ENCODE results near the gene ADAMTSL3. TPM values are rescaled to one million over a fixed set of nuclear protein-coding genes. Genes with fewer than 3 reads are reported as not detected.

The ADAMTSL3 gene
- total RNA-seq, 1 experiment from 2014 or later = 1.8 TPM

GRCh38 chr15:83844742-83845141 is 190.8 kb downstream of the ADAMTSL3 start:
- no peak overlapping the region for H3K27ac Mint-ChIP-seq
- H3K4me1 Mint-ChIP-seq = peaks cover 4% of the 10 kb centered on the region
- ChIA-PET CTCF (no interaction called here), POLR2A (no interaction called here)
- ATAC-seq (no peak), DNase-seq (ENCODE audit: low spot score) (no peak)
- no peak for TF ChIP-seq ESRRA (CRISPR knock-in tag; IDR thresholded peaks at IDR 0.05; ENCODE audit: borderline replicate concordance)
- no peak for TF ChIP-seq NFE2L1 (CRISPR knock-in tag; IDR thresholded peaks at IDR 0.05)
- TF ChIP-seq HMGA2 (CRISPR knock-in tag; IDR thresholded peaks at IDR 0.05) = no peak
- TF ChIP-seq, protein P1, sequence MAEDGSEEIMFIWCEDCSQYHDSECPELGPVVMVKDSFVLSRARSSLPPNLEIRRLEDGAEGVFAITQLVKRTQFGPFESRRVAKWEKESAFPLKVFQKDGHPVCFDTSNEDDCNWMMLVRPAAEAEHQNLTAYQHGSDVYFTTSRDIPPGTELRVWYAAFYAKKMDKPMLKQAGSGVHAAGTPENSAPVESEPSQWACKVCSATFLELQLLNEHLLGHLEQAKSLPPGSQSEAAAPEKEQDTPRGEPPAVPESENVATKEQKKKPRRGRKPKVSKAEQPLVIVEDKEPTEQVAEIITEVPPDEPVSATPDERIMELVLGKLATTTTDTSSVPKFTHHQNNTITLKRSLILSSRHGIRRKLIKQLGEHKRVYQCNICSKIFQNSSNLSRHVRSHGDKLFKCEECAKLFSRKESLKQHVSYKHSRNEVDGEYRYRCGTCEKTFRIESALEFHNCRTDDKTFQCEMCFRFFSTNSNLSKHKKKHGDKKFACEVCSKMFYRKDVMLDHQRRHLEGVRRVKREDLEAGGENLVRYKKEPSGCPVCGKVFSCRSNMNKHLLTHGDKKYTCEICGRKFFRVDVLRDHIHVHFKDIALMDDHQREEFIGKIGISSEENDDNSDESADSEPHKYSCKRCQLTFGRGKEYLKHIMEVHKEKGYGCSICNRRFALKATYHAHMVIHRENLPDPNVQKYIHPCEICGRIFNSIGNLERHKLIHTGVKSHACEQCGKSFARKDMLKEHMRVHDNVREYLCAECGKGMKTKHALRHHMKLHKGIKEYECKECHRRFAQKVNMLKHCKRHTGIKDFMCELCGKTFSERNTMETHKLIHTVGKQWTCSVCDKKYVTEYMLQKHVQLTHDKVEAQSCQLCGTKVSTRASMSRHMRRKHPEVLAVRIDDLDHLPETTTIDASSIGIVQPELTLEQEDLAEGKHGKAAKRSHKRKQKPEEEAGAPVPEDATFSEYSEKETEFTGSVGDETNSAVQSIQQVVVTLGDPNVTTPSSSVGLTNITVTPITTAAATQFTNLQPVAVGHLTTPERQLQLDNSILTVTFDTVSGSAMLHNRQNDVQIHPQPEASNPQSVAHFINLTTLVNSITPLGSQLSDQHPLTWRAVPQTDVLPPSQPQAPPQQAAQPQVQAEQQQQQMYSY (CRISPR knock-in tag; IDR thresholded peaks at IDR 0.05) = no peak
- TF ChIP-seq, protein P2, sequence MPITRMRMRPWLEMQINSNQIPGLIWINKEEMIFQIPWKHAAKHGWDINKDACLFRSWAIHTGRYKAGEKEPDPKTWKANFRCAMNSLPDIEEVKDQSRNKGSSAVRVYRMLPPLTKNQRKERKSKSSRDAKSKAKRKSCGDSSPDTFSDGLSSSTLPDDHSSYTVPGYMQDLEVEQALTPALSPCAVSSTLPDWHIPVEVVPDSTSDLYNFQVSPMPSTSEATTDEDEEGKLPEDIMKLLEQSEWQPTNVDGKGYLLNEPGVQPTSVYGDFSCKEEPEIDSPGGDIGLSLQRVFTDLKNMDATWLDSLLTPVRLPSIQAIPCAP (CRISPR knock-in tag; IDR thresholded peaks at IDR 0.05) = no peak
- TF ChIP-seq SMAD4 (CRISPR knock-in tag; IDR thresholded peaks at IDR 0.05) = no peak
- TF ChIP-seq TEAD1 (CRISPR knock-in tag; IDR thresholded peaks at IDR 0.05) = no peak
- TF ChIP-seq, protein P3, sequence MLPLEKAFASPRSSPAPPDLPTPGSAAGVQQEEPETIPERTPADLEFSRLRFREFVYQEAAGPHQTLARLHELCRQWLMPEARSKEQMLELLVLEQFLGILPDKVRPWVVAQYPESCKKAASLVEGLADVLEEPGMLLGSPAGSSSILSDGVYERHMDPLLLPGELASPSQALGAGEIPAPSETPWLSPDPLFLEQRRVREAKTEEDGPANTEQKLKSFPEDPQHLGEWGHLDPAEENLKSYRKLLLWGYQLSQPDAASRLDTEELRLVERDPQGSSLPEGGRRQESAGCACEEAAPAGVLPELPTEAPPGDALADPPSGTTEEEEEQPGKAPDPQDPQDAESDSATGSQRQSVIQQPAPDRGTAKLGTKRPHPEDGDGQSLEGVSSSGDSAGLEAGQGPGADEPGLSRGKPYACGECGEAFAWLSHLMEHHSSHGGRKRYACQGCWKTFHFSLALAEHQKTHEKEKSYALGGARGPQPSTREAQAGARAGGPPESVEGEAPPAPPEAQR (CRISPR knock-in tag; IDR thresholded peaks at IDR 0.05) = no peak
- no peak for TF ChIP-seq GABPB1 (CRISPR knock-in tag; IDR thresholded peaks at IDR 0.05)
- no peak for TF ChIP-seq NR3C1 (CRISPR knock-in tag; conservative IDR thresholded peaks at IDR 0.05; ENCODE audit: low read depth)
- no peak for TF ChIP-seq NR1H2 (CRISPR knock-in tag; IDR thresholded peaks at IDR 0.05)
- TF ChIP-seq, protein P4, sequence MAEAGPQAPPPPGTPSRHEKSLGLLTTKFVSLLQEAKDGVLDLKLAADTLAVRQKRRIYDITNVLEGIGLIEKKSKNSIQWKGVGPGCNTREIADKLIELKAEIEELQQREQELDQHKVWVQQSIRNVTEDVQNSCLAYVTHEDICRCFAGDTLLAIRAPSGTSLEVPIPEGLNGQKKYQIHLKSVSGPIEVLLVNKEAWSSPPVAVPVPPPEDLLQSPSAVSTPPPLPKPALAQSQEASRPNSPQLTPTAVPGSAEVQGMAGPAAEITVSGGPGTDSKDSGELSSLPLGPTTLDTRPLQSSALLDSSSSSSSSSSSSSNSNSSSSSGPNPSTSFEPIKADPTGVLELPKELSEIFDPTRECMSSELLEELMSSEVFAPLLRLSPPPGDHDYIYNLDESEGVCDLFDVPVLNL (CRISPR knock-in tag; IDR thresholded peaks at IDR 0.05; ENCODE audit: borderline replicate concordance, low read depth) = no peak
- TF ChIP-seq ZNF423 (CRISPR knock-in tag; IDR thresholded peaks at IDR 0.05) = no peak
- TF ChIP-seq SMAD3 (CRISPR knock-in tag; IDR thresholded peaks at IDR 0.05; ENCODE audit: borderline replicate concordance) = no peak
- TF ChIP-seq ZNF121 (CRISPR knock-in tag; IDR thresholded peaks at IDR 0.05) = no peak
- no peak for TF ChIP-seq FOXP1 (CRISPR knock-in tag; IDR thresholded peaks at IDR 0.05; ENCODE audit: borderline replicate concordance)
- TF ChIP-seq ZMAT4 (CRISPR knock-in tag; IDR thresholded peaks at IDR 0.05) = no peak
- no peak for TF ChIP-seq ZNF671 (CRISPR knock-in tag; IDR thresholded peaks at IDR 0.05)
- no peak for TF ChIP-seq ZBTB43 (CRISPR knock-in tag; IDR thresholded peaks at IDR 0.05)
- TF ChIP-seq, protein P5, sequence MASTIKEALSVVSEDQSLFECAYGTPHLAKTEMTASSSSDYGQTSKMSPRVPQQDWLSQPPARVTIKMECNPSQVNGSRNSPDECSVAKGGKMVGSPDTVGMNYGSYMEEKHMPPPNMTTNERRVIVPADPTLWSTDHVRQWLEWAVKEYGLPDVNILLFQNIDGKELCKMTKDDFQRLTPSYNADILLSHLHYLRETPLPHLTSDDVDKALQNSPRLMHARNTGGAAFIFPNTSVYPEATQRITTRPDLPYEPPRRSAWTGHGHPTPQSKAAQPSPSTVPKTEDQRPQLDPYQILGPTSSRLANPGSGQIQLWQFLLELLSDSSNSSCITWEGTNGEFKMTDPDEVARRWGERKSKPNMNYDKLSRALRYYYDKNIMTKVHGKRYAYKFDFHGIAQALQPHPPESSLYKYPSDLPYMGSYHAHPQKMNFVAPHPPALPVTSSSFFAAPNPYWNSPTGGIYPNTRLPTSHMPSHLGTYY (CRISPR knock-in tag; IDR thresholded peaks at IDR 0.05) = no peak
- no peaks in the 10 kb centered on the region for H3K9me3 Mint-ChIP-seq
- H3K27me3 Mint-ChIP-seq (ENCODE audit: low read depth) = no peaks in the 10 kb centered on the region
- H3K36me3 Mint-ChIP-seq = no peaks in the 10 kb centered on the region
- no peak overlapping the region for H3K4me3 Mint-ChIP-seq
